ENCODE measurements around the gene SDR42E1.

SDR42E1 gene

DNA sequence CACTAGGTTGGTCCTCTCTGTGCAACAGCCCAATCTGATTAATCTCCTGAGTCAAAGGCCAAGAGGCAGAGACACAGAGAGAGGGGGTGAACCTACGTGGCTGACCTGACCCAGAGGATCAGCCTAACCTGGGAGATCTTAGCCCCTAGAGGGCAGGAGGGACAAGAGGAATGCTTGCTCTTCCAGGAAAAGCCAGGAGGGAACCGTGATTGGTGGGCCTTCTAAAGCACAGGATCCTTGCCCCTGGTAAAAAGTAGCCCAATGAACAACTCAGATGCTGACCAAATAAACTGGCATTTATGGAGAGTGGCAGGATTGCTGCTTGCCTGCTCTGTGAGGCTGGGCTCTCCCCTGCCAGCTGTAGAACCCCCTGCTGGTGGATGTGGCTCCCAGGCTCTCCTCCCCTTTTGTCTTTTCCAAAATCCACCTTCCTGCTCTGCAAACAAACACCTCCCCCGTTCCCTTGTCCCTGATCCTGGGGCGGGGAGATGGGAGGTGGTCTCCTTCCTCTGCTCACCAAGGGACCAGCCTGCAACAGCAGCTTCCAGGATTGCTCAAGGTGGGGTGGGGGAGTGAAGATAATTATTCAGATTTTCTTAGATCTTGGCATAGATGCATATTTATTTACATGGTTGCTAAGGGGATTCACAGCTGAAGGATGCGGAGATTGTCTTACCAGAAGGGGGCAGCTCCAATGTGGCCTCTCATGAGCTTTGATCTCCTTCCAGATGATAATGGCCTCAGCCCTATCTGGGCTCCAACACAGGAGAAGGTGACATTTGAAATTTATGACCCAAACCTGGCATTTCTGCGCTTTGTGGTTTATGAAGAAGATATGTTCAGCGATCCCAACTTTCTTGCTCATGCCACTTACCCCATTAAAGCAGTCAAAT, 71.9 kb downstream of the SDR42E1 start:
- no peak for DNase-seq (ENCODE audit: low spot score)
